ENCODE measurements around the gene UBAC2. TPM values are rescaled to one million over a fixed set of nuclear protein-coding genes. Genes with fewer than 3 reads are reported as not detected.
"Not testable (repeated sequence)": the region's sequence is repeated elsewhere in the genome, so short reads cannot be mapped to it uniquely, and the experiment has no call there.

UBAC2 gene
- total RNA-seq, 1 donor, result 45.3 TPM

DNA sequence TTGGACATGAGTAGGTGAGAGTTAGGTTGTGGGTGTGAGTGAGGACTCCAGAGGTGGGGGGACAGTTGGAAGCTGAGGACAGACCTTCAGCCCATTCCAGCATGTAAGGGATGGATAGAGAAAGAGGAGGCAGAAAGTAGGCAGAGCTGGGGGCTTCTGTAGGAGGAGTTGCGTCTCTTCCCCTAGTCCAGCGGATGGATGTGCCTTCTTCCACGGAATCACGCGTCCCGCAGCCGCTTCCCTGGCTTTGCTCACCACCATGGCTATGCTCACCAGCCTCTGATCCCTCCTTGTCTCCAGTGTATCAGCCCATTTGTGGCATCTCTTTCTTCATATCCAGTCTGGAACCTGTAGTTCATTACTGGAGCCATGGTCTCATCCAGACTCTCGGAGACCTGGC, 5.6 kb downstream of the UBAC2 start:
- DNase-seq (ENCODE audit: low read depth), result no peak
- TF ChIP-seq, protein P1, sequence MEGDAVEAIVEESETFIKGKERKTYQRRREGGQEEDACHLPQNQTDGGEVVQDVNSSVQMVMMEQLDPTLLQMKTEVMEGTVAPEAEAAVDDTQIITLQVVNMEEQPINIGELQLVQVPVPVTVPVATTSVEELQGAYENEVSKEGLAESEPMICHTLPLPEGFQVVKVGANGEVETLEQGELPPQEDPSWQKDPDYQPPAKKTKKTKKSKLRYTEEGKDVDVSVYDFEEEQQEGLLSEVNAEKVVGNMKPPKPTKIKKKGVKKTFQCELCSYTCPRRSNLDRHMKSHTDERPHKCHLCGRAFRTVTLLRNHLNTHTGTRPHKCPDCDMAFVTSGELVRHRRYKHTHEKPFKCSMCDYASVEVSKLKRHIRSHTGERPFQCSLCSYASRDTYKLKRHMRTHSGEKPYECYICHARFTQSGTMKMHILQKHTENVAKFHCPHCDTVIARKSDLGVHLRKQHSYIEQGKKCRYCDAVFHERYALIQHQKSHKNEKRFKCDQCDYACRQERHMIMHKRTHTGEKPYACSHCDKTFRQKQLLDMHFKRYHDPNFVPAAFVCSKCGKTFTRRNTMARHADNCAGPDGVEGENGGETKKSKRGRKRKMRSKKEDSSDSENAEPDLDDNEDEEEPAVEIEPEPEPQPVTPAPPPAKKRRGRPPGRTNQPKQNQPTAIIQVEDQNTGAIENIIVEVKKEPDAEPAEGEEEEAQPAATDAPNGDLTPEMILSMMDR (IDR thresholded peaks at IDR 0.05; ENCODE audit: insufficient read depth, low read depth, low read length), result no peak
- no peak overlapping the region for H3K4me3 ChIP-seq (ENCODE audit: low read depth, low read length)

DNA sequence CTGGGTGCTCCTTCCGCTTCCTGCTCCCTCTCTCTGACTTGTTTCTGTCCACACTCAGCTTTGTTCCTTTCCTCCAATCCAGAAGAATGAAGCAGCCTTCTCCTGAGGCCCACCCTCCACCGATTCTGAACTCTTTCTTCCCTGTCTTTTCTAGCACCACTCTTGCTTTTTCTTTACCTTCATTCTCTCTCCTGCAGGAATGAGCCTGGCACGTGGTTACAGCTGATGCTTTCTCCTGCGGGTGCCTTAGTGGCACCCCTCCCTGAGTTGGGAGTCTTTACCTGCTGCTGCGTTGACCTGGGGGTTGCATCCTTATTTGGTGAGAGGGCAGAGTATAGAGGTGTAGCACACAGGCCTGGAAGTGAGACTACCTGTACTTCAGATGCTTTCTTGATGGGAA, 6.2 kb downstream of the UBAC2 start:
- TF ChIP-seq, protein P1 (IDR thresholded peaks at IDR 0.05; ENCODE audit: insufficient read depth, low read depth, low read length), result no peak
- no peak overlapping the region for H3K4me3 ChIP-seq (ENCODE audit: low read depth, low read length)
- no peak for DNase-seq (ENCODE audit: low read depth)

DNA sequence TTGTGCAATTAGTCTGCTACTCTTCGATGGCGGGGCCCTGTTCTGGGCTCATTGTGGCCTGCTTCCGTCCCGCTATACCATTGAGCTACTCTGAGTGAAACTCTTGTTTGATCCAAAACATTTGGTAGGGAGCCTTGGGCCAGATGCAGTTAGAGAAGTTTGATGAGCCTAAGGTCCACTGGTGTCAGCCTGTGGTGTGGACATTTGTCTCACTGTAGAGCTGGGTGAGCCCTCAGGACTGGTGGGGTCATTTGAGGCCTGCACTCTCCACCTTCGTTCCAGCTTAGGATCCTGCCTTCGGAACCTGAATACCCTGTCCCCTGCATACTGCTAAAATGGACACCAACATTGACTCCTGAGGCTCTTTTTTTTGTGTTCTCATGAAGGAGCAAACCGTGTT, 6.9 kb downstream of the UBAC2 start:
- TF ChIP-seq, protein P1 (IDR thresholded peaks at IDR 0.05; ENCODE audit: insufficient read depth, low read depth, low read length), result no peak
- DNase-seq (ENCODE audit: low read depth), result no peak
- no peak overlapping the region for H3K4me3 ChIP-seq (ENCODE audit: low read depth, low read length)

DNA sequence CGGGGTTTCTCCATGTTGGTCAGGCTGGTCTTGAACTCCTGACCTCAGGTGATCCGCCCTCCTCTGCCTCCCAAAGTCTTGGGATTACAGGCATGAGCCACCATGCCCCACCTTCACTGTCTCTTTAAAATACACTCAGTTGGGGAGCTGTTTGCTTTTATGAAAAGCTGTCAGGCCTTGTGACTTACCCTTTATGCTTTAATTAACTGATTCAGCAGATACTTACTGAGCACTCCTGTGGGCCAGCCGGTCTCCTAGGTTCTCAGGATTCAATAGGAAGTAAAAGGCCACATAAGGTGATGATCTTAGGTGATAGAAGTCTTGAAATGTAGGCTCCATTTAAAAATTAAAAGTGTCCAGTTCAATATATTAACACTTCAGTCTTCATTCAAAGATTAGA, 7.5 kb downstream of the UBAC2 start:
- no peak for DNase-seq (ENCODE audit: low read depth)
- H3K4me3 ChIP-seq (ENCODE audit: low read depth, low read length), result no peak overlapping the region
- TF ChIP-seq, protein P1 (IDR thresholded peaks at IDR 0.05; ENCODE audit: insufficient read depth, low read depth, low read length), result no peak

DNA sequence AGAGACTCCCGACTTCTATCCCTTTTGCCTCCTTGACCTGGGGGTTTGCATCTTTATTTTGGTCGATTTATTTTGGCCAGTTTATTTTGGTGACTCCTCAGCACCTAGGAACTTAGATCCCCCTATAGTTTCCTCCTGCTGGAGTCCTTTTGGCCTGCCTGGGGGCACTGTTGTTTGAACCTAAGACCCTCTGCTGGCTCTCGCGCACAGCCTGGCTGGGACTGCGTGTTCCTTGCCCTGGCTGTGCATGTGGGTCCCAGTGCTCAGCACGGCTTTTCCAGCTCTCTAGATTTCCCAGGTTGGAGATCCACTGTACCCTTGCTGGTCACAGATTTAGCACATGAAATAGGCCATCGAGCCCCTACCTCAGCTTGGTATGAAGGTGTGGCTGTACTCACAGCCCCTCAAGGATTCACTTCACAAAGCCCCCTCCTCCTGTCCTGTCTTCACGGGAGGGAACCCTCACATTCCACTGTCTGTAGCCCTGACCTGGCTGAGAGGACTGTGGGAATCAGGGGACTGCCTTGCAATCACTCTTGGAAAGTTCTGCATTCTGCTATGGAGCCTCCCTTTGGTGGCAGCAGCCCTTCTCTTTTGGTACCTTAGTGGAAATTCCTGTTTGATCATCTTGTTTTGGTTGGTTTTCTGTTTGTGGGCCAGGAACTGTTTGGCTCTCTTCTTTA, 8.3 kb downstream of the UBAC2 start:
- TF ChIP-seq, protein P1 (IDR thresholded peaks at IDR 0.05; ENCODE audit: insufficient read depth, low read depth, low read length), result no peak
- no peak for DNase-seq (ENCODE audit: low read depth)
- no peak overlapping the region for H3K4me3 ChIP-seq (ENCODE audit: low read depth, low read length)

DNA sequence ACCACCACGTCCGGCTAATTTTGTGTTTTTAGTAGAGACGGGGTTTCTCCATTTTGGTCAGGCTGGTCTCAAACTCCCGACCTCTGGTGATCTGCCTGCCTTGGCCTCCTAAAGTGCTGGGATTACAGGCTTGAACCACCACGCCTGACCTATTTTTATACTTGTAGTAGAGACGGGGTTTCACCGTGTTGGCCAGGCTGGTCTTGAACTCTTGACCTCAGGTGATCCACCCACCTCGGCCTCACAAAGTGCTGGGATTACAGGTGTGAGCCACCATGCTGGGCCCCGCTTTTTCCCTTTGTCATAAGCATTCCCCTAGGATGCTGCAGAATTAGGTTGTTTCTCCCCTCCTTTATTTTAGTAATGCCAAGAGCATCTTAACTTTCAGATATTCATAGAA, 10.0 kb downstream of the UBAC2 start:
- DNase-seq (ENCODE audit: low read depth); H3K4me3 ChIP-seq (ENCODE audit: low read depth, low read length): not testable (repeated sequence)

DNA sequence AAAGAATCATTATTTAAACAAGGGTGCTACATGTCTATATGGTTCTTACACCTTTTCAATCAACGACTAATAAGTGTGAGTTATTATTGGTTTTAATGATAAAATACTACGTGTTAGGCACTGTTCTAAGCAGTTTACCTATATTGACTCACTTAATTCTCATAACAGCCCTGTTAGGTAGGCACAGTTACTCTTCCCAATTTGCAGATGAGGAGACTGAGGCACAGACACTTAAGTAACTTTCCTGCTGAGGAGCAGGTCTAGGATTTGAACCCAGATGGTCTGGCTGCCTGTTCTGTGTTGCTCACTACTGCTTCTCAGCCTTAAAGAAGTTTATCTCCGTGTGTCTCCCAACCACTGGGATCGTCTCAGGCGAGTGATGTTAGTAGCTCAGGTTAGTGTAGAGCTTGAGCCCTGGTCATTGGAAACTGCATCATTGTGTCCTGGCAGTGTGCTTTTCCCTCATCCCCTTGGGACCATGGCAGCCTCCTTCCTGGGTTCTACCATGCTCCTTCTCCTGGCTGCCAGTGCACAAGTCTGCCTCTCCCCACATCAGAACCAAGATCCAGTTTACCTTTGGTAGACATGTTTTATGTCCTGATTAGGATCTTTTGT, 10.9 kb downstream of the UBAC2 start:
- no peak for DNase-seq (ENCODE audit: low read depth)
- TF ChIP-seq, protein P1 (IDR thresholded peaks at IDR 0.05; ENCODE audit: insufficient read depth, low read depth, low read length), result no peak
- H3K4me3 ChIP-seq (ENCODE audit: low read depth, low read length), result no peak overlapping the region

All from fibroblast of villous mesenchyme (primary cell).